ENCODE results near the gene ERP27. TPM values are rescaled to one million over a fixed set of nuclear protein-coding genes. Genes with fewer than 3 reads are reported as not detected.

The ERP27 gene
- total RNA-seq, 2 donors from 2014 or later: 9.9 to 14.9 TPM

DNA sequence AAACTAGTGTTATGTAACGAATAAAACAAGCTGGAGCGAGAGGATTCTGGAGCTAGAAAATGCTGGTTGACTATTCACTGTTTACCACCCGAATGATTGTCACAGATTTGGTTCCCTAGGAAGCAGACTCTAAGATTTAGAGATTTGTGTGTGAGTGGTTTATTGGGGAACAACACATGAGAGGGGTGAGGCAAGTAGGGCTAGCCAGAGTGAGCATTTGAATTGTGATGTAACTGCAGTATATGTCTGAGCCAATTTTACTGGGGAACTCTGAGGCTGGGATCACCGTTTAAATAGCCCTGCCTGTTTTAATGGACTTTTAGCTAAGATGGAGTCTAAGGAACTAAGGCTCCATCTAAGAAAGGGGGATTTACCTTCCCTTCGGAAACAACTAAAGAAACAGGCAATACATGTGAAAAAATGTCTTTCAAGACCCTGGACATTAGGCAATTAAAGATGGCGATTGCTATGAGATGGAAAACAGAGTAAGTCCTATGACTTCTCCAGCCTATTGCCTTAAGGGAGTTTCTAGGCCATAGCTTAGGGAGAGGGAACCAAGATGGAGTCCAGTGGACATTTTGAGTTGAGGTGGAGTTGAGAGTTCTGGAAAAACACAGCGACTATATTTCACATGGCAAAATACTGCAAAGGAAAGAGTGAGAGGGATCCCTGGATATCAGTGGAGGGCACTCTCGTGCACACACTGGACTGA is 59.0 kb downstream of the ERP27 start:
- H3K9me3 ChIP-seq (ENCODE audit: control insufficient read depth, low read length, poor library complexity, severe bottlenecking): no peaks in the 10 kb centered on the region
- Mint-ChIP-seq H3K36me3 (ENCODE audit: low read depth) (peaks cover 6% of the 10 kb centered on the region), H3K4me1 (peaks cover 8% of the 10 kb centered on the region), H3K4me3 (no peak overlapping the region), H3K27ac (no peak overlapping the region), H3K27me3 (peaks cover 6% of the 10 kb centered on the region)
- no peak for ATAC-seq
- DNase-seq: no peak

DNA sequence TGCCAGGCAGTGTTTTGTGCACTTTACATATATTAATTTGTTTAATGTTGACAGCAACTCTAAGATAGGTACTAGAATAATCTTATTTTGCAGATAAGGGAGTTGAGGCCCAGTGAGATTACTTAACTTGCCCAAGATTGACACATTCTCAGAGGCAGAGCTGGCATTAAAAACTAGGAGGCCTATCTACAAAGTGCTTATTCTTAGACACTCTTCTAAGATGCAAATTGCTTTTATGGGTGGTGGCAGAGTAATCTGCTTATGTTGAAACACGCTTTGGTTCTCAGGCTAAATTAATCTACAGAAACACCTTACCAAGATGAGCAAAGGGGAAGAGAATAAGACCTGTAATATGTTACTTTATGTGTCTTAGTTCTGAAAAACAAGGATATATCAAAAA is 59.8 kb downstream of the ERP27 start:
- no peak for ATAC-seq
- H3K27ac Mint-ChIP-seq: no peak overlapping the region
- H3K9me3 ChIP-seq (ENCODE audit: control insufficient read depth, low read length, poor library complexity, severe bottlenecking): no peaks in the 10 kb centered on the region
- H3K4me1 Mint-ChIP-seq: peaks cover 6% of the 10 kb centered on the region
- peaks cover 6% of the 10 kb centered on the region for H3K27me3 Mint-ChIP-seq
- no peak overlapping the region for H3K4me3 Mint-ChIP-seq
- no peak for DNase-seq
- H3K36me3 Mint-ChIP-seq (ENCODE audit: low read depth): peaks cover 6% of the 10 kb centered on the region

DNA sequence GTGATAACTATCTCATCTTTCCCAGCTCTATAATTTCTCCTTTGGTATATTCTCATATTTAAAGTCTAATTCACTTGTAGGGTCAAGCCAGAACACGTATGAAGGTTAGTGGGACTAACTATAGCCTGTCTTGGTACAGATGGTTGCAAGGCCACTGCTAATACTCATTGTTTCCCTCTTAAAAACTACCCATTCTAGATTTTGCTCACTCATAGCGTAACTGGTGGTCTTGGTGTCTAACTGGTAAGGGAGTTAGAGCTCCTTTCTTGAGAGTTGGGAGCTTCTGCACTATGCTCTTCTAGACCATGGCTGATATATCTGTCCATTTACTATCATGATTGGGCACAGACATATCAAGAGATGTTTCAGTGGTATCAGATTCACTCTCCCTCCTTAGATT is 61.5 kb downstream of the ERP27 start:
- H3K4me1 Mint-ChIP-seq: peaks cover 3% of the 10 kb centered on the region
- peaks cover 4% of the 10 kb centered on the region for H3K36me3 Mint-ChIP-seq (ENCODE audit: low read depth)
- H3K4me3 Mint-ChIP-seq: no peak overlapping the region
- DNase-seq (no peak), ATAC-seq (no peak)
- H3K27me3 Mint-ChIP-seq: peaks cover 6% of the 10 kb centered on the region
- H3K27ac Mint-ChIP-seq: no peak overlapping the region
- no peaks in the 10 kb centered on the region for H3K9me3 ChIP-seq (ENCODE audit: control insufficient read depth, low read length, poor library complexity, severe bottlenecking)

DNA sequence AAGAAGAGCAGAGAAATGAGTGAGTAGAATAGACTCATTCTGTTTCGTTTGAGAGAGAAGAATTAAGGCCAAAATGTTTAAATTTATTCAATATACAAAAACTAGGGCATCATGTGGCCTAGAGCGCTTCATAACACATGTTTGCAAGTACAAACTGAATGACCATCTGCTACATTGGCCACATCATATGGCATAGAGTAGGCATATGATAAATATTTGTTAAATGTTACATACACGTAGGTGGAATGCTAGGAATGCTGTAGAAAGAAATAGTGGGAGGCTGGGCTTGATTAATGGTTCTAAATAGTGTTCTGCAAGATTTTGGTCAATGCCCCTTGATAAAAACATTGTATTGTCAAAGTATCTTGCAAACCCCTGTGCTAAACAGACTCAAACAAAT is 63.5 kb downstream of the ERP27 start:
- ATAC-seq: no peak
- no peaks in the 10 kb centered on the region for H3K4me1 Mint-ChIP-seq
- DNase-seq: no peak
- peaks cover 16% of the 10 kb centered on the region for H3K27me3 Mint-ChIP-seq
- H3K27ac Mint-ChIP-seq: no peak overlapping the region
- H3K9me3 ChIP-seq (ENCODE audit: control insufficient read depth, low read length, poor library complexity, severe bottlenecking): no peaks in the 10 kb centered on the region
- peaks cover 4% of the 10 kb centered on the region for H3K36me3 Mint-ChIP-seq (ENCODE audit: low read depth)
- no peak overlapping the region for H3K4me3 Mint-ChIP-seq

DNA sequence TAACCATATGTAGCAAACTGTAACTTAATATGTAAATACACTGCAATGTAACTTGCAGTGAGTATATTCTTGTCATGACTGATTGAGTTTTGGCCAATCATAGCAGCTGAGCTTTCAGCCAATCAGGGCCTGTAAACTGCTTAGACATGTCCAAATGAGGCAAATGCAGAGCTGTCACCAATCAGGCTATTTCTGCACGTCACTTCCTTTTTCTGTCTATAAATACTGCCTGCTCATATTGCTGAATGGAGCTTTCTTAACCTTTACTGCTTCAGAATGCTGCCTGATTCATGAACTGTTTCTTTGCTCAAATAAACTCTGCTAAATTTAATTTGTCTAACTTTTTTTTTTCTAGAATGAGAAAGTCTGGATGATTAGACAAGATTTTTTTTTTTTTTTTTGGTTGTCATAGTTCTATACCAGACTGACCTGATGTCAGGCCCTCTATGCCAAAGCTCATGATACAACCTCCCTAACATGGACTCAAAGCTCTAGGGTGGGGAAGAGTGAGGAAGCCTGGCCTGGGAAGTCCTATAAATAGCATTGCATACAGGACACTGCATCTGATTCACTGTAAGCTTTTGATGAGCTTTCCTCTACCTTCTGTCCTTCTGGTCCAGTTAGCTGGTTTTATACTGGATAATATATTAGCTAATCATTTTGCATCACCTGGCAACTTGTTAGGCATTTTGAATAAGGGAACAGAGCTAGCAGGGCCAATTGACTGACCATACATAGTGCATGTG is 64.7 kb downstream of the ERP27 start:
- peaks cover 16% of the 10 kb centered on the region for H3K27me3 Mint-ChIP-seq
- no peak overlapping the region for H3K4me3 Mint-ChIP-seq
- H3K27ac Mint-ChIP-seq: no peak overlapping the region
- H3K4me1 Mint-ChIP-seq: no peaks in the 10 kb centered on the region
- H3K36me3 Mint-ChIP-seq (ENCODE audit: low read depth): peaks cover 4% of the 10 kb centered on the region
- no peaks in the 10 kb centered on the region for H3K9me3 ChIP-seq (ENCODE audit: control insufficient read depth, low read length, poor library complexity, severe bottlenecking)
- DNase-seq: no peak
- ATAC-seq: no peak

DNA sequence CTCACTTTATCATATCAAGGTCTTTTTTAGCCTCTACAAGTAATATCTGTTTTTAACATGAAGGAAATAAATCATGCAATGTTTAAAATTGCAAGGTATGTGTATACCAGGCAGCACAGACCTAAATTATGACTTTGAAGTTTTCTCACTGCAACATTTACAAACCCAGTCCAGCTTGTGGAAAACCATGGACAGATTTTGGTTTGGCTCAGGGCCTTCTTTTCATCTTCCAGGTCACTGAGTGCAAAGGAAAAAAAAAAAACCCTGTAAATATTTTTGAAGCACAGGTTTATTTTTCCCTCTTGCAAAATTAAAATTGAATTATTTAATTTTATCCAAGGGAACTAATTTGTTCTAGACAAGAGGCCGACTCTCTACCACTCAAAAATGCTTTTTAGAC is 66.5 kb downstream of the ERP27 start:
- no peak for DNase-seq
- H3K27ac Mint-ChIP-seq: no peak overlapping the region
- H3K4me3 Mint-ChIP-seq: no peak overlapping the region
- H3K36me3 Mint-ChIP-seq (ENCODE audit: low read depth): peaks cover 2% of the 10 kb centered on the region
- no peaks in the 10 kb centered on the region for H3K4me1 Mint-ChIP-seq
- ATAC-seq: no peak
- peaks cover 16% of the 10 kb centered on the region for H3K27me3 Mint-ChIP-seq
- H3K9me3 ChIP-seq (ENCODE audit: control insufficient read depth, low read length, poor library complexity, severe bottlenecking): no peaks in the 10 kb centered on the region

DNA sequence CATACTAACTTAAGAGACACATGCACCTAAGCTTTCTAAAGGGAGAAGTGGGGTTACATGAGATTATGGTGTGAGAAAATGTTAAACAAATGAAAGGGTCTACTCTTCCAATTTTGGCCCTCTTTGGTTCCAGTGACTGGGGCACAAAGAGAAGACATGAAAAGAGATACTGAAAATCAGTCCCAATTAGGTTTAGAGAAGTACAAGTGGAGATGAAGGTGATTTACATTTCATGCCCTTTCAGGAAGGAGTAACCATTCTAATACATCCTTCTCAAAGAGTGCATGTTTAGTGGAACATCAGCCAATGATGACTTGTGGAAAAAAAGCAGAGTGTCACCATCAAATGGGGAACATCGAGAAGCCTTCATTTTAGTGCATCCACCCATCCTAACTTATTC is 67.1 kb downstream of the ERP27 start:
- Mint-ChIP-seq H3K36me3 (ENCODE audit: low read depth) (peaks cover under 1% of the 10 kb centered on the region), H3K27me3 (peaks cover 14% of the 10 kb centered on the region), H3K4me1 (no peaks in the 10 kb centered on the region), H3K4me3 (no peak overlapping the region), H3K27ac (no peak overlapping the region)
- DNase-seq (no peak), ATAC-seq (no peak)
- no peaks in the 10 kb centered on the region for H3K9me3 ChIP-seq (ENCODE audit: control insufficient read depth, low read length, poor library complexity, severe bottlenecking)

DNA sequence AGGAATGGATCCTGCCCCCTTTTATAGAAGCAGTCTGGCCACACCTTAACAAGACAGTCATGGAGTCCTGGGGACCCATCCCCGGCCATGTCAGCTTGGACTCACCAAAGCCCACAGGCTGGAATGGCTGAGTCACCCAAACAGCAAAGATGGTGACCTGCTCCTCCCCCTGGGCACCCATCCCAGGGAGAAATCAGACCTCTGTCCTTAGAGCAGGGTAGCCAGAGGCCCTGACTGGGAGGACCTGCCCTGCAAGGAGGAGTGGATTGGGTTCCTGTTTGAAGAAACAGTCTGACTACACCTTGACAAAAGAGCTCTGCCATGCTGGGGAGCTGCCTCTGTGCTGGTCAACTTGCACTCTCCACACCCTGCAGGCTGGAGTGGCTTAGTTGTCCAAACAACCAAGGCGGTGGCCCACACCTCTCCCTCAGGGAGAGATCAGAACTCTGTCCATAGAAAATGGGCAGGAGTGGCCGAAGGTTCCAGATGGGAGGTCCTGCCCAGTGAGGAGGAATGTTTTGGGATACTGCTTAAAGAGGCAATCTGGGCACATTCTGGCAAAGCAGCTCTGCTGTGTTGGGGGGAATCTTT is 69.3 kb downstream of the ERP27 start:
- ATAC-seq: no peak
- H3K4me3 Mint-ChIP-seq: no peak overlapping the region
- no peaks in the 10 kb centered on the region for H3K4me1 Mint-ChIP-seq

More for the DNA sequence above, 69.3 kb downstream of the ERP27 start:
- H3K9me3 ChIP-seq (ENCODE audit: control insufficient read depth, low read length, poor library complexity, severe bottlenecking): no peaks in the 10 kb centered on the region
- no peak for DNase-seq
- Mint-ChIP-seq H3K27ac (no peak overlapping the region), H3K27me3 (peaks cover 11% of the 10 kb centered on the region), H3K36me3 (ENCODE audit: low read depth) (no peaks in the 10 kb centered on the region)

Other genes starting within 250 kb of the ERP27 start
- gene GUCY2C, start 241.9 kb downstream of the ERP27 start, total RNA-seq: not detected
- gene WBP11, start 135.1 kb downstream of the ERP27 start, total RNA-seq: 100 to 1,000 TPM; 124 to 129 TPM
- gene C12orf60, start 134.9 kb downstream of the ERP27 start, total RNA-seq: under 1 TPM in 1 of 2 donors, not detected in 1; 0.27 TPM
- gene SMCO3, start 124.4 kb downstream of the ERP27 start, total RNA-seq: not detected
- gene ART4, start 95.0 kb downstream of the ERP27 start, total RNA-seq: under 1 TPM in 1 of 2 donors, not detected in 1; 0.05 TPM
- gene MGP, start 52.7 kb downstream of the ERP27 start, total RNA-seq: 1 to 10 TPM in 1 of 2 donors, not detected in 1; 1.7 TPM
- gene ARHGDIB, start 23.1 kb upstream of the ERP27 start, total RNA-seq: 100 to 1,000 TPM; 895 to 936 TPM
- gene PDE6H, start 34.5 kb upstream of the ERP27 start, total RNA-seq: not detected